OCI-M2 (cell line): Measurements from ENCODE around the gene ORC5.
"Not testable (repeated sequence)": the region's sequence is repeated elsewhere in the genome, so short reads cannot be mapped to it uniquely, and the experiment has no call there.

Source experiments
- DNase-seq: peaks from one replicate; lab custom pipeline; 2025; ENCODE audit not compliant: unreplicated experiment; lab: John Stamatoyannopoulos, UW

ORC5 gene

GRCh38 chr7:104192434-104192833 lies 15.4 kb downstream of the ORC5 start:
- DNase-seq, result no peak

GRCh38 chr7:104185346-104185745 lies 22.5 kb downstream of the ORC5 start:
- DNase-seq, result no peak

GRCh38 chr7:104179178-104179577 lies 28.6 kb downstream of the ORC5 start:
- DNase-seq, result no peak

- DNase-seq, result not testable (repeated sequence)
These were observed 30.2 kb downstream of the ORC5 start for GRCh38 chr7:104177565-104178083.

GRCh38 chr7:104176332-104176731 lies 31.5 kb downstream of the ORC5 start:
- no peak for DNase-seq

- DNase-seq, result no peak
These were observed 32.3 kb downstream of the ORC5 start for GRCh38 chr7:104175361-104175984.

GRCh38 chr7:104174798-104175197 lies 33.0 kb downstream of the ORC5 start:
- no peak for DNase-seq

- no peak for DNase-seq
These were observed 45.7 kb downstream of the ORC5 start for GRCh38 chr7:104162081-104162480.

- no peak for DNase-seq
These were observed 46.6 kb downstream of the ORC5 start for GRCh38 chr7:104161244-104161643.

GRCh38 chr7:104160375-104160774 lies 47.4 kb downstream of the ORC5 start:
- DNase-seq, result no peak

GRCh38 chr7:104156842-104157277 lies 51.0 kb downstream of the ORC5 start:
- no peak for DNase-seq

- no peak for DNase-seq
These were observed 54.5 kb downstream of the ORC5 start for GRCh38 chr7:104153287-104153686.

- DNase-seq, result no peak
These were observed 55.3 kb downstream of the ORC5 start for GRCh38 chr7:104152468-104152867.

GRCh38 chr7:104150470-104150869 lies 57.3 kb downstream of the ORC5 start:
- DNase-seq, result no peak

- no peak for DNase-seq
These were observed 58.0 kb downstream of the ORC5 start for GRCh38 chr7:104149822-104150221.

GRCh38 chr7:104142147-104142546 lies 65.7 kb downstream of the ORC5 start:
- DNase-seq, result no peak

GRCh38 chr7:104137971-104138370 lies 69.8 kb downstream of the ORC5 start:
- DNase-seq, result no peak

GRCh38 chr7:104137511-104137910 lies 70.3 kb downstream of the ORC5 start:
- no peak for DNase-seq

GRCh38 chr7:104136981-104137380 lies 70.8 kb downstream of the ORC5 start:
- DNase-seq, result no peak

- DNase-seq, result no peak
These were observed 71.3 kb downstream of the ORC5 start for GRCh38 chr7:104136561-104136960.

GRCh38 chr7:104135760-104136558 lies 71.9 kb downstream of the ORC5 start:
- no peak for DNase-seq

- no peak for DNase-seq
These were observed 74.6 kb downstream of the ORC5 start for GRCh38 chr7:104133238-104133637.
